GM23338 (cell line): ENCODE results near the gene GPC6. TPM values are rescaled to one million over a fixed set of nuclear protein-coding genes. Genes with fewer than 3 reads are reported as not detected.

Experiments
- ATAC-seq: fragments of 200-7000 bp; cut with Tn5 transposase; 3 replicates; pipeline ENCODE4 v1.9.1; 2020
- DNase-seq: peaks from one replicate; pipeline ENCODE4 v3.0.0-alpha.2; 2015; ENCODE audit warnings: low spot score
- H2AFZ ChIP-seq: fragments of 200-600 bp; sonication (generic); 2 replicates; pipeline ENCODE4 v1.8.0; 2016; ENCODE audit warnings: antibody characterized with exemption, mild to moderate bottlenecking, moderate library complexity
- H3F3A ChIP-seq: fragments of 200-600 bp; sonication (generic); replicated peaks from 2 replicates; pipeline ENCODE4 v1.8.0; 2017; ENCODE audit warnings: antibody characterized with exemption, mixed run types, low read depth
- H3K27ac ChIP-seq: fragments of 200-600 bp; sonication (generic); 2 replicates; pipeline ENCODE4 v1.6.1; 2016; ENCODE audit warnings: low read depth
- H3K27me3 ChIP-seq: fragments of 200-600 bp; sonication (generic); 2 replicates; pipeline ENCODE4 v1.8.0; 2016; ENCODE audit warnings: mild to moderate bottlenecking, mixed run types, moderate library complexity; ENCODE audit not compliant: insufficient read depth
- H3K36me3 ChIP-seq: fragments of 200-600 bp; sonication (generic); 2 replicates; pipeline ENCODE4 v1.8.0; 2016; ENCODE audit warnings: mild to moderate bottlenecking; ENCODE audit not compliant: insufficient read depth
- H3K4me1 ChIP-seq: fragments of 200-600 bp; sonication (generic); 2 replicates; pipeline ENCODE4 v1.8.0; 2016; ENCODE audit warnings: mild to moderate bottlenecking, moderate library complexity; ENCODE audit not compliant: insufficient read depth
- H3K4me2 ChIP-seq: fragments of 200-600 bp; sonication (generic); 2 replicates; pipeline ENCODE4 v1.7.1; 2017; ENCODE audit warnings: mixed run types
- H3K4me3 ChIP-seq: fragments of 200-600 bp; sonication (generic); 2 replicates; pipeline ENCODE4 v1.6.1; 2016; ENCODE audit warnings: mixed run types
- H3K79me2 ChIP-seq: fragments of 200-600 bp; sonication (generic); replicated peaks from 2 replicates; pipeline ENCODE4 v1.8.0; 2017; ENCODE audit warnings: mild to moderate bottlenecking; ENCODE audit not compliant: insufficient read depth
- H3K9me2 ChIP-seq: fragments of 200-600 bp; sonication (generic); 2 replicates; pipeline ENCODE4 v1.8.0; 2017; ENCODE audit not compliant: insufficient read depth
- H4K20me1 ChIP-seq: fragments of 200-600 bp; sonication (generic); replicated peaks from 2 replicates; pipeline ENCODE4 v1.8.0; 2017; ENCODE audit warnings: mild to moderate bottlenecking; ENCODE audit not compliant: insufficient read depth
- H3K27ac Mint-ChIP-seq: 2 replicates; pipeline ENCODE4 v1.8.0; 2020; ENCODE audit warnings: inconsistent platforms, mild to moderate bottlenecking, moderate library complexity, mixed read lengths
- H3K27me3 Mint-ChIP-seq: 3 replicates; pipeline ENCODE4 v1.8.0; 2022; ENCODE audit warnings: low read depth, mild to moderate bottlenecking, moderate library complexity, mixed read lengths, inconsistent platforms; ENCODE audit not compliant: insufficient read depth, poor library complexity
- H3K36me3 Mint-ChIP-seq: 3 replicates; pipeline ENCODE4 v1.8.0; 2021; ENCODE audit warnings: low read depth, mild to moderate bottlenecking, inconsistent platforms, moderate library complexity, mixed read lengths
- H3K4me1 Mint-ChIP-seq: 3 replicates; pipeline ENCODE4 v1.8.0; 2020; ENCODE audit warnings: mild to moderate bottlenecking, inconsistent platforms, mixed read lengths
- H3K4me3 Mint-ChIP-seq: 3 replicates; pipeline ENCODE4 v1.8.0; 2021; ENCODE audit warnings: moderate library complexity, mild to moderate bottlenecking, inconsistent platforms, mixed read lengths
- H3K9me3 Mint-ChIP-seq: 3 replicates; pipeline ENCODE4 v1.8.0; 2020; ENCODE audit warnings: moderate library complexity, mild to moderate bottlenecking, inconsistent platforms, mixed read lengths
- CREB1 ChIP-seq: fragments of 250-450 bp; sonication (Bioruptor Pico); IDR thresholded peaks from 2 replicates; pipeline ENCODE4 v1.5.0; 2020; ENCODE audit warnings: low read depth, mild to moderate bottlenecking, moderate library complexity
- CTCF ChIP-seq, 2 experiments: fragments of 200-600 bp in 1 of 2; sonication (generic) in 1 of 2; conservative IDR thresholded peaks; 2 replicates each; pipeline versions ENCODE4 v1.5.1 to v1.6.1; 2016 to 2017; ENCODE audit warnings: antibody characterized with exemption in 2 of 2, low read depth in 2 of 2, mild to moderate bottlenecking in 2 of 2, moderate library complexity in 1 of 2
- ETS1 ChIP-seq: IDR thresholded peaks from 2 replicates; pipeline ENCODE4 v1.6.1; 2016; ENCODE audit warnings: antibody characterized with exemption
- JUNB ChIP-seq: IDR thresholded peaks from one replicate; pipeline ENCODE4 v1.6.1; 2016; ENCODE audit warnings: antibody characterized with exemption; ENCODE audit not compliant: unreplicated experiment
- NANOG ChIP-seq: IDR thresholded peaks from 2 replicates; pipeline ENCODE4 v1.6.1; 2016; ENCODE audit warnings: antibody characterized with exemption, borderline replicate concordance
- POLR2AphosphoS5 ChIP-seq: IDR thresholded peaks from 2 replicates; pipeline ENCODE4 v1.6.1; 2016; ENCODE audit warnings: antibody characterized with exemption, low read depth
- ZNF114 ChIP-seq: fragments of 250-450 bp; sonication (Bioruptor Pico); IDR thresholded peaks from 2 replicates; pipeline ENCODE4 v1.5.0; 2020; ENCODE audit warnings: mild to moderate bottlenecking, moderate library complexity
- ZNF331 ChIP-seq: fragments of 250-450 bp; sonication (Bioruptor Pico); IDR thresholded peaks from 2 replicates; pipeline ENCODE4 v1.5.0; 2020; ENCODE audit warnings: low read depth, mild to moderate bottlenecking, moderate library complexity
- ZNF462 ChIP-seq: fragments of 250-450 bp; sonication (Bioruptor Pico); IDR thresholded peaks from 2 replicates; pipeline ENCODE4 v1.5.0; 2020; ENCODE audit warnings: mild to moderate bottlenecking, moderate library complexity
- polyA plus RNA-seq: library from polyadenylated mRNA; unstranded; fragments of >200 nt; fragmentation: Nextera tagmentation; extraction: Ambion mirVana; gene quantifications from 2 replicates; pipeline ENCODE4 v1.2.1, GENCODE V29; 2016
- total RNA-seq: library from RNA; depleted of rRNA; stranded (reverse); fragments of >200 nt; shearing (Covaris generic); gene quantifications from 2 replicates; pipeline ENCODE4 v1.2.3, GENCODE V29; 2014

Gene GPC6
- total and polyA plus RNA-seq, 2 experiments from 2014 or later = 6.4 to 28.6 TPM

- TF ChIP-seq CTCF (conservative IDR thresholded peaks at IDR 0.05; ENCODE audit: low read depth in 2 of 2) = no peak
- TF ChIP-seq CREB1 (CRISPR knock-in tag) = no peak
- TF ChIP-seq ZNF462 (CRISPR knock-in tag) = no peak
- no peak for TF ChIP-seq ZNF114
- no peak for TF ChIP-seq POLR2AphosphoS5
- TF ChIP-seq ZNF331 = no peak
- no peak for TF ChIP-seq JUNB
Observed at GRCh38 chr13:94030415-94031119, 804.0 kb downstream of the GPC6 start (continued).

- peaks cover 2% of the 10 kb centered on the region for H3K27me3 Mint-ChIP-seq
- H3K4me3 ChIP-seq = no peak overlapping the region
- no peak overlapping the region for H3K4me3 Mint-ChIP-seq
- H3K27ac ChIP-seq = no peak overlapping the region
- no peaks in the 10 kb centered on the region for H3F3A ChIP-seq
- H3K4me1 ChIP-seq = peaks cover 20% of the 10 kb centered on the region
- no peaks in the 10 kb centered on the region for H3K9me3 Mint-ChIP-seq
- no peak for TF ChIP-seq CTCF (conservative IDR thresholded peaks at IDR 0.05; ENCODE audit: low read depth in 2 of 2)
- no peak for TF ChIP-seq NANOG
- TF ChIP-seq ETS1 = no peak
- no peaks in the 10 kb centered on the region for H3K79me2 ChIP-seq
- peaks cover 25% of the 10 kb centered on the region for H3K4me1 Mint-ChIP-seq
- no peaks in the 10 kb centered on the region for H3K27me3 ChIP-seq
- no peak overlapping the region for H2AFZ ChIP-seq
- H3K36me3 Mint-ChIP-seq = no peaks in the 10 kb centered on the region
- H3K36me3 ChIP-seq = no peaks in the 10 kb centered on the region
- no peak for DNase-seq
- H3K4me2 ChIP-seq = no peak overlapping the region
- H4K20me1 ChIP-seq = no peaks in the 10 kb centered on the region
- H3K9me2 ChIP-seq = no peaks in the 10 kb centered on the region
- no peak for ATAC-seq
- no peak overlapping the region for H3K27ac Mint-ChIP-seq
Observed at GRCh38 chr13:94031609-94032008, 805.0 kb downstream of the GPC6 start.
